ENCODE data around the gene COPS7B.

DNA sequence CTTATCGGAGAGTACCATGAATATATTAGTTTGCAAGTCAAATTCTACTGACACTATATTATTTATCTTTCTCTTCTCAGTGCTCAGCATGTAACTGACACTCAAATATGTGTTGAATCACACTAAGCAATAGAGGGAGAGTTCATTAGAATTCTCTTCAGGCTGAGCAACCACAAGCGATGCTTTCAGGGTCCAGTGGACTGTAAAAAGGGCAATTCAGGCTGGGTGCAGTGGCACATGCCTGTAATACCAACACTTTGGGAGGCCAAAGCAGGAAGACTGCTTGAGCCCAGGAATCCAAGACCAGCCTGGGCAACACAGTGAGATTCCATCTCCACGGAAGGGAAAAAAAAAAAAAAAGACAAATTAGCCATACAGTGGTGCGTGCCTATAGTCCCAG is 21.5 kb upstream of the COPS7B start:
- TF ChIP-seq, protein P1, sequence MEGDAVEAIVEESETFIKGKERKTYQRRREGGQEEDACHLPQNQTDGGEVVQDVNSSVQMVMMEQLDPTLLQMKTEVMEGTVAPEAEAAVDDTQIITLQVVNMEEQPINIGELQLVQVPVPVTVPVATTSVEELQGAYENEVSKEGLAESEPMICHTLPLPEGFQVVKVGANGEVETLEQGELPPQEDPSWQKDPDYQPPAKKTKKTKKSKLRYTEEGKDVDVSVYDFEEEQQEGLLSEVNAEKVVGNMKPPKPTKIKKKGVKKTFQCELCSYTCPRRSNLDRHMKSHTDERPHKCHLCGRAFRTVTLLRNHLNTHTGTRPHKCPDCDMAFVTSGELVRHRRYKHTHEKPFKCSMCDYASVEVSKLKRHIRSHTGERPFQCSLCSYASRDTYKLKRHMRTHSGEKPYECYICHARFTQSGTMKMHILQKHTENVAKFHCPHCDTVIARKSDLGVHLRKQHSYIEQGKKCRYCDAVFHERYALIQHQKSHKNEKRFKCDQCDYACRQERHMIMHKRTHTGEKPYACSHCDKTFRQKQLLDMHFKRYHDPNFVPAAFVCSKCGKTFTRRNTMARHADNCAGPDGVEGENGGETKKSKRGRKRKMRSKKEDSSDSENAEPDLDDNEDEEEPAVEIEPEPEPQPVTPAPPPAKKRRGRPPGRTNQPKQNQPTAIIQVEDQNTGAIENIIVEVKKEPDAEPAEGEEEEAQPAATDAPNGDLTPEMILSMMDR (IDR thresholded peaks at IDR 0.05 in 2 of 3, conservative IDR thresholded peaks at IDR 0.05 in 1 of 3; ENCODE audit: control insufficient read depth in 2 of 3, extremely low read depth in 1 of 3, insufficient read depth in 1 of 3, low read depth in 3 of 3, low read length in 3 of 3) = no peak
- TF ChIP-seq SMAD1 (IDR thresholded peaks at IDR 0.05; ENCODE audit: low read depth, partially characterized antibody) (no peak), MXI1 (IDR thresholded peaks at IDR 0.05; ENCODE audit: low read depth, low read length) (no peak), POLR2A (IDR thresholded peaks at IDR 0.05; ENCODE audit: low read depth, low read length) (no peak), RELB (IDR thresholded peaks at IDR 0.05; ENCODE audit: low read depth) (no peak)

Data from GM12878 (cell line).